Bronchial epithelial cell (primary cell): ENCODE results near the gene LRRC3B. TPM values are rescaled to one million over a fixed set of nuclear protein-coding genes. Genes with fewer than 3 reads are reported as not detected.

ENCODE experiments used
- DNase-seq: peaks from one replicate; pipeline ENCODE4 v3.0.0-alpha.2; 2010; ENCODE audit warnings: low read depth
- FAIRE-seq: peaks from 2 replicates; lab custom pipeline; 2011; peaks lifted over from hg19 to GRCh38; lab: Jason Lieb, UNC
- H3K27me3 ChIP-seq: 2 replicates; pipeline ENCODE4 v1.5.1; 2011; ENCODE audit warnings: low read length; ENCODE audit not compliant: control insufficient read depth, insufficient read depth
- H3K36me3 ChIP-seq: 2 replicates; pipeline ENCODE4 v1.5.1; 2011; ENCODE audit warnings: low read length; ENCODE audit not compliant: control insufficient read depth, insufficient read depth
- H3K4me3 ChIP-seq: 2 replicates; pipeline ENCODE4 v1.5.1; 2011; ENCODE audit warnings: mild to moderate bottlenecking, low read depth, low read length, control low read depth
- total RNA-seq: library from RNA; depleted of rRNA; stranded (reverse); fragments of >200 nt; gene quantifications from 2 replicates; pipeline ENCODE4 v1.2.1, GENCODE V29; 2014
- TF ChIP-seq, protein P1 (sequence below): IDR thresholded peaks from 2 replicates; pipeline ENCODE4 v1.5.1; 2011; ENCODE audit warnings: mild to moderate bottlenecking, moderate library complexity, low read length, control low read depth, inconsistent platforms; ENCODE audit not compliant: insufficient read depth, severe bottlenecking

Gene LRRC3B
- total RNA-seq, 1 donor from 2014 or later = not detected

DNA sequence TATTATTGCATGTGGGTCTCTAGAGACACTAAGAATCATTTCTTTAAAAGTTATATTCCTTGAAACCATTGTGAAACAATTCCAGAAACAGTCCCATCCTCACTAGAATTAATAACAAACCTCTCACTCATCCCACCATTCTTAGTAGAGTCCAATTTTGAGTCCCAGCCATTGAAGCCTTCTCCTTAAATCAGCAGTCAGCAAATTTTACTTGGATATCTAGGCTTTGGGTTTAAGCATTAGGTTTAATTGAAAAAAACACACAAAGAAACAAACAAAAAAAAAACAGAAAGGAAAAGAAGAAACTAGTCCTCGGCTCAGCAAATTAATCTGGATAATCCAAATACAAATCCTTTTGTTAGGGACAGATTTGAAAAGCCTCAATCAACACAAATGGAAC lies 109.3 kb downstream of the LRRC3B start:
- H3K27me3 ChIP-seq = no peaks in the 10 kb centered on the region
- FAIRE-seq (no peak), DNase-seq (no peak)
- TF ChIP-seq, protein P1, sequence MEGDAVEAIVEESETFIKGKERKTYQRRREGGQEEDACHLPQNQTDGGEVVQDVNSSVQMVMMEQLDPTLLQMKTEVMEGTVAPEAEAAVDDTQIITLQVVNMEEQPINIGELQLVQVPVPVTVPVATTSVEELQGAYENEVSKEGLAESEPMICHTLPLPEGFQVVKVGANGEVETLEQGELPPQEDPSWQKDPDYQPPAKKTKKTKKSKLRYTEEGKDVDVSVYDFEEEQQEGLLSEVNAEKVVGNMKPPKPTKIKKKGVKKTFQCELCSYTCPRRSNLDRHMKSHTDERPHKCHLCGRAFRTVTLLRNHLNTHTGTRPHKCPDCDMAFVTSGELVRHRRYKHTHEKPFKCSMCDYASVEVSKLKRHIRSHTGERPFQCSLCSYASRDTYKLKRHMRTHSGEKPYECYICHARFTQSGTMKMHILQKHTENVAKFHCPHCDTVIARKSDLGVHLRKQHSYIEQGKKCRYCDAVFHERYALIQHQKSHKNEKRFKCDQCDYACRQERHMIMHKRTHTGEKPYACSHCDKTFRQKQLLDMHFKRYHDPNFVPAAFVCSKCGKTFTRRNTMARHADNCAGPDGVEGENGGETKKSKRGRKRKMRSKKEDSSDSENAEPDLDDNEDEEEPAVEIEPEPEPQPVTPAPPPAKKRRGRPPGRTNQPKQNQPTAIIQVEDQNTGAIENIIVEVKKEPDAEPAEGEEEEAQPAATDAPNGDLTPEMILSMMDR = no peak
- H3K4me3 ChIP-seq = no peak overlapping the region
- no peaks in the 10 kb centered on the region for H3K36me3 ChIP-seq

DNA sequence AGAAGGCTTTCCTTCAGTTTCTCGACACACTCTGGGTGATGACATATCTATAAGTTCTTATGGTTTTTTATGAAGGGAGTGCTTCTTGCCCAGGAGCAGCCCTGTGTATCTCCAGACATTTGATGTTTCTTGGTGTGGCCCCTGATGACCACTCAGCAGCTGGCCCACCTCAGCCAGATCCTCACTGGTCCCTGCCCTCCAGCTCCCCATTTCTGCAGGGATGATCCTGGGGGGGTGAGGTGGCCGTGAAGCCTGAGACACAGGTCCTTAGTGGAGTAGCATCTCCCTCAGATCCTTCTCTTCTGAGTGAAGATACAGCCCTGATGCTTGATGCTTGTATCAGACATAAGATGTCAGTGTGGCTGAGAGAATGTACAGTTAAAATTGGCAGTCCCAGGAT lies 127.7 kb downstream of the LRRC3B start:
- no peak for FAIRE-seq
- TF ChIP-seq, protein P1 = no peak
- no peak for DNase-seq

DNA sequence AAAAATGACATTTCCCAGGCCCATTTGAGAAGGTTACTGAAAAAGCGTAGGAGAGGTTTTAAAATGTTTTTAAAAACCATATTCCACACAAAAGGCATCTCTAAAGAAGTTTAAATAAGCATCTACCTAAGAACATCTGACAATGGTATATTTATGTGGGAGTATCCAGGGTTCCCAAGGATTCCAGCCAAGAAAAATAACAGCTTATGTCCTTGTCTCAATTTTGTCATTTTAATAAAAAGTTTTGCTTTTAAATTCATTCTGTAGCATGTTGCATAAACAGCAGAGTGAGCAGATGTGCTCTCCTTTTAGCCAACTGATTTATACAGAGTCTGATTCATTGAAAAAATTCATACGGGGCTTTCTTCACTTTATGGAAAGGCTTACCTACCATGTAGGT lies 129.9 kb downstream of the LRRC3B start:
- TF ChIP-seq, protein P1 = no peak
- DNase-seq (no peak), FAIRE-seq (no peak)
- no peaks in the 10 kb centered on the region for H3K36me3 ChIP-seq
- no peaks in the 10 kb centered on the region for H3K27me3 ChIP-seq
- no peak overlapping the region for H3K4me3 ChIP-seq

More for the DNA sequence above, 127.7 kb downstream of the LRRC3B start:
- Histone ChIP-seq H3K27me3 (no peaks in the 10 kb centered on the region), H3K4me3 (no peak overlapping the region), H3K36me3 (no peaks in the 10 kb centered on the region)

DNA sequence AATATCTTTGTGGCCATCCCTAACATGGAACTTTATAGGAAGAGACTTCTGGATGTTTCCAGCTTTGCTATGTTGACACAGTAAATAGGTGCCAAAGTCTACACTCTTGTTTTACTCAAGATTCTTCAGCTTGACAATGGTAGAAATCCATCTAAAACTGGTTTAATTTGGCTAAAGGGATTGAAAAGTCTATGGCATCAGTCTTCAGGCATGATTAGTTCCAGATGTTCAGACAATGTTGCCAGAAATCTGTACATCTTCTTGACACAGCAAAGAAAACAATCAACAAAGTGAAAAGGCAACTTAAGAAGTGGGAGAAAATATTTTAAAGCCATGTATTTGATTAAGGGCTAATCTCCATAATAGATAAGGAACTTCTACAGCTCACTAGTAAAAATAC lies 130.5 kb downstream of the LRRC3B start:
- no peak for DNase-seq
- no peak for FAIRE-seq
- Histone ChIP-seq H3K27me3 (no peaks in the 10 kb centered on the region), H3K36me3 (no peaks in the 10 kb centered on the region), H3K4me3 (no peak overlapping the region)
- TF ChIP-seq, protein P1 = no peak

DNA sequence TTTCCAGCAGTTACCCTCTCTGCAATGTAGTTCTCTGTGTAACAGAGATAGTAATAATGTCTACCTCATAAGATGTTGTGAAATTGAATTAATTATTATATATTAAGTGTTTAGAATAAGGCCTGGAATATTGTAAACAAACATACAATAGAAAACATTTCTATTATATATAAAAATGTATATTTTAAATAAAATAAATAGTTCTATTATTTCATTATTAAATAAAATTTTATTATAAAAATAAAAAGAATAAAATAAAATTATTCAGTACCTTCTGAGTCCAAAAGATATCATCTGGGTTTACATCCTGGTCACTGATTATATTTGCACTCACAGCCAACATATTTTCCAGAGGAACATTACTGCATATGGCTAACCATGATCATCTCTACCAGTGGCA lies 135.4 kb downstream of the LRRC3B start:
- FAIRE-seq (no peak), DNase-seq (no peak)
- TF ChIP-seq, protein P1 = no peak
- H3K4me3 ChIP-seq = no peak overlapping the region
- H3K27me3 ChIP-seq = no peaks in the 10 kb centered on the region
- no peaks in the 10 kb centered on the region for H3K36me3 ChIP-seq
